Measurements from ENCODE around the gene HNF4A.

The HNF4A gene

GRCh38 chr20:44392776-44393607 is 37.5 kb downstream of the HNF4A start:
- FAIRE-seq: no peak

- FAIRE-seq: no peak
These were observed 38.3 kb downstream of the HNF4A start for GRCh38 chr20:44393608-44394451.

GRCh38 chr20:44394452-44394701 is 38.9 kb downstream of the HNF4A start:
- FAIRE-seq: no peak

GRCh38 chr20:44394702-44395460 is 39.4 kb downstream of the HNF4A start:
- no peak for FAIRE-seq

GRCh38 chr20:44395461-44396340 is 40.2 kb downstream of the HNF4A start:
- FAIRE-seq: no peak

GRCh38 chr20:44396369-44397130 is 41.1 kb downstream of the HNF4A start:
- no peak for FAIRE-seq

- FAIRE-seq: no peak
These were observed 42.8 kb downstream of the HNF4A start for GRCh38 chr20:44398335-44398734.

- no peak for FAIRE-seq
These were observed 43.9 kb downstream of the HNF4A start for GRCh38 chr20:44399446-44399845.

GRCh38 chr20:44400671-44400969 is 45.1 kb downstream of the HNF4A start:
- FAIRE-seq: no peak

GRCh38 chr20:44400970-44401769 is 45.7 kb downstream of the HNF4A start:
- no peak for FAIRE-seq

- no peak for FAIRE-seq
These were observed 46.4 kb downstream of the HNF4A start for GRCh38 chr20:44401770-44402390.

GRCh38 chr20:44402391-44403193 is 47.1 kb downstream of the HNF4A start:
- no peak for FAIRE-seq

- FAIRE-seq: no peak
These were observed 48.0 kb downstream of the HNF4A start for GRCh38 chr20:44403194-44404112.

- FAIRE-seq: no peak
These were observed 49.0 kb downstream of the HNF4A start for GRCh38 chr20:44404204-44405181.

GRCh38 chr20:44405257-44405656 is 49.8 kb downstream of the HNF4A start:
- FAIRE-seq: no peak

GRCh38 chr20:44405785-44406571 is 50.5 kb downstream of the HNF4A start:
- FAIRE-seq: no peak

All from G401.6 (cell line).